Neural crest cell (in vitro differentiated cells): ENCODE measurements around the gene LRRIQ4. TPM values are rescaled to one million over a fixed set of nuclear protein-coding genes. Genes with fewer than 3 reads are reported as not detected.
A peak's percentile ranks its signal among the peaks of the same experiment; 100 is the strongest.

Experiments
- DNase-seq: peaks from one replicate; pipeline ENCODE4 v3.0.0; 2021; ENCODE audit warnings: low read depth, mixed read lengths, low spot score
- H3K27ac Mint-ChIP-seq: one replicate; pipeline ENCODE4 v1.8.0; 2021; ENCODE audit warnings: mild to moderate bottlenecking, mixed read lengths; ENCODE audit not compliant: unreplicated experiment
- H3K27me3 Mint-ChIP-seq: 2 replicates; pipeline ENCODE4 v1.8.0; 2021; ENCODE audit warnings: low read depth, mild to moderate bottlenecking, mixed read lengths
- H3K36me3 Mint-ChIP-seq: 2 replicates; pipeline ENCODE4 v1.8.0; 2021; ENCODE audit warnings: low read depth, mild to moderate bottlenecking, mixed read lengths
- H3K4me1 Mint-ChIP-seq: 2 replicates; pipeline ENCODE4 v1.8.0; 2021; ENCODE audit warnings: mixed read lengths
- H3K4me3 Mint-ChIP-seq: one replicate; pipeline ENCODE4 v1.8.0; 2021; ENCODE audit warnings: mild to moderate bottlenecking, mixed read lengths
- H3K9me3 Mint-ChIP-seq: 2 replicates; pipeline ENCODE4 v1.8.0; 2021; ENCODE audit warnings: mixed read lengths
- total RNA-seq: library from RNA; stranded (reverse); gene quantifications from 2 replicates; pipeline ENCODE4 v1.2.1, GENCODE V29; 2021
- TF ChIP-seq, protein P1 (sequence below): fragments of 200-600 bp; sonication (generic); conservative IDR thresholded peaks from 2 replicates; pipeline ENCODE4 v1.5.0; 2021; ENCODE audit warnings: antibody characterized with exemption, mild to moderate bottlenecking

The LRRIQ4 gene
- total RNA-seq, 1 donor from 2014 or later = 0.12 TPM

DNA sequence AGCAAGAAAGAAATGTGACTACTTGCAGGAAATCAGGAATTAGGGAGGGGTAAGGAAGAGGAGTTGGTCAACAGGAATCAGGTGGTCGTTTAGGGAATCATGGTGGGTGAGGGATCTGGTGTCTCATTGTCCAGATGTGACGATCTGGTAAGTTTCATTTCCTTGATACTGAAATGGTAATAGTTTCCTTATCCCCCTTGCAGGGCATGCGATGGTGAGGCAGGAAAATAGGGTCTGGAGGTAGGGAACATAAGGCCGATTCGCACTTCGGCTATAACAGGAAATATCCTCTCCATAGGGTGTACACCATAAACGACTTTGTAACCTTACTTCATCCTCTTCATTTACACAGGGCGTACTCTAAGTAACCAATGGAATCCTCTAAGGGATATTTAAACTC, 608 bp downstream of the LRRIQ4 start:
- H3K4me3 Mint-ChIP-seq = peak overlapping the region; percentile 97
- TF ChIP-seq, protein P1, sequence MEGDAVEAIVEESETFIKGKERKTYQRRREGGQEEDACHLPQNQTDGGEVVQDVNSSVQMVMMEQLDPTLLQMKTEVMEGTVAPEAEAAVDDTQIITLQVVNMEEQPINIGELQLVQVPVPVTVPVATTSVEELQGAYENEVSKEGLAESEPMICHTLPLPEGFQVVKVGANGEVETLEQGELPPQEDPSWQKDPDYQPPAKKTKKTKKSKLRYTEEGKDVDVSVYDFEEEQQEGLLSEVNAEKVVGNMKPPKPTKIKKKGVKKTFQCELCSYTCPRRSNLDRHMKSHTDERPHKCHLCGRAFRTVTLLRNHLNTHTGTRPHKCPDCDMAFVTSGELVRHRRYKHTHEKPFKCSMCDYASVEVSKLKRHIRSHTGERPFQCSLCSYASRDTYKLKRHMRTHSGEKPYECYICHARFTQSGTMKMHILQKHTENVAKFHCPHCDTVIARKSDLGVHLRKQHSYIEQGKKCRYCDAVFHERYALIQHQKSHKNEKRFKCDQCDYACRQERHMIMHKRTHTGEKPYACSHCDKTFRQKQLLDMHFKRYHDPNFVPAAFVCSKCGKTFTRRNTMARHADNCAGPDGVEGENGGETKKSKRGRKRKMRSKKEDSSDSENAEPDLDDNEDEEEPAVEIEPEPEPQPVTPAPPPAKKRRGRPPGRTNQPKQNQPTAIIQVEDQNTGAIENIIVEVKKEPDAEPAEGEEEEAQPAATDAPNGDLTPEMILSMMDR = no peak
- H3K36me3 Mint-ChIP-seq = peaks cover 11% of the 10 kb centered on the region
- peaks cover 11% of the 10 kb centered on the region for H3K9me3 Mint-ChIP-seq
- no peaks in the 10 kb centered on the region for H3K27me3 Mint-ChIP-seq
- peaks cover 28% of the 10 kb centered on the region for H3K4me1 Mint-ChIP-seq
- peak overlapping the region; percentile 87 for H3K27ac Mint-ChIP-seq
- DNase-seq = no peak

DNA sequence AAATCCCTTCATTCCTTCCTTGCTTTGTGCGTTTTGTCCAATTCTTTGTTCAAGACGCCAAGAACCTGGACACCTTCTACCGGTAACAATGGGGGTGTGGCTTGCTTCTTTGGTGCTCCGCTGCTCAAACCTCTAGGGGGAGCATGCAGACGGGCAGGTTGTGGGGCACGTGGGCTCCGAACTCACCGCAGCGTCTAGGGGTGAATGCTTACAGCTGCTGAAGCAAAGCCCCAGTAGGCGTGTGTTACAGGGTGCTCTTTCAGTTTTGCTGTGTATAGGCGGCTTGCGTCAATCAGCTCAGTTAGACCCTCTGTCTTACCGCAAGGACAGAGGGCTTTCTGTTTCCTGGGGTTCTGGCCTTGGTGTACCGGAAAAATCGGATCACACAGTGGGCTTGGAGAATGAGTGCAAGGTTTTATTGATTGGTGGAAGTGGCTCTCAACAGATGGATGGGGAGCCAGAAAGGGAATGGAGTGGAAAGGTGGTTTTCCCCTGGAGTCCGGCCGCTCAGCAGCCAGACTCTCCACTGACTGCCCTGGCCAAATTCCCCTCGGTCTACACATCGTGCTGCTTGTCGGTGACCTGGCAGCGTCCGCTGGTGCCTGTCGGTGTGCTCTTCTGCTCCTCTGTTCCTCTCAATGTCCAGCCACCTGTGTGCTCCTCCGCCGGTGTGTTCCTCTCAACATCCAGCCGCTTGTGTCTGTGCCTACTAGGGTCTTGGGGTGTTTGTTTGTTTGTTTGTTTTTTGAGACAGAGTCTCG, 1.3 kb downstream of the LRRIQ4 start:
- Mint-ChIP-seq H3K4me1 (peaks cover 28% of the 10 kb centered on the region), H3K9me3 (peaks cover 11% of the 10 kb centered on the region), H3K27ac (peak overlapping the region; percentile 39), H3K36me3 (peaks cover 10% of the 10 kb centered on the region), H3K27me3 (no peaks in the 10 kb centered on the region), H3K4me3 (peak overlapping the region; percentile 97)
- no peak for DNase-seq
- TF ChIP-seq, protein P1 = peak; percentile 42

DNA sequence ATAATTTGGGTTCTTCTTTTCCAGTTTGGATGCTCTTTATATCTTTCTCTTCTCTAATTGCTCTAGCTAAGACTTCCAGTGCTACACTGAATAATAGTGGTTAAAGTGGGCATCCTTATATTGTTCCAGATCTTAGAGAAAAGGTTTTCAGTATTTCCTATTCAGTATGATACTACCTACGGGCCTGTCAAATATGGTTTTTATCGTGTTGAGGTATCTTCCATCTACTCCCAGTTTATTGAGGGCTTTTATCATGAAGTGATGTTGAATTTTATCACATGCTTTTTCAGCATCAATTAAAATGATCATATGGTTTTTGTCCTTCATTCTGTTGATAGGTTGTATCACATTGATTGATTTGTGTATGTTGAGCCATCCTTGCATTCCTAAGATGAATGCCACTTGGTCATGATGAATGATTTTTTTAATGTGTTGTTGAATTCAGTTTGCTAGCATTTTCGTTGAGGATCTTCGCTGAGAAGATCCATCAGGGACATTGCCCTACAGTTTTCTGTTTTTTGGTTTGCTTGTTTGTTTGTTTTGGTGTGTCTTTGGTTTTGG, 3.0 kb downstream of the LRRIQ4 start:
- no peak overlapping the region for H3K27ac Mint-ChIP-seq
- no peaks in the 10 kb centered on the region for H3K27me3 Mint-ChIP-seq

DNA sequence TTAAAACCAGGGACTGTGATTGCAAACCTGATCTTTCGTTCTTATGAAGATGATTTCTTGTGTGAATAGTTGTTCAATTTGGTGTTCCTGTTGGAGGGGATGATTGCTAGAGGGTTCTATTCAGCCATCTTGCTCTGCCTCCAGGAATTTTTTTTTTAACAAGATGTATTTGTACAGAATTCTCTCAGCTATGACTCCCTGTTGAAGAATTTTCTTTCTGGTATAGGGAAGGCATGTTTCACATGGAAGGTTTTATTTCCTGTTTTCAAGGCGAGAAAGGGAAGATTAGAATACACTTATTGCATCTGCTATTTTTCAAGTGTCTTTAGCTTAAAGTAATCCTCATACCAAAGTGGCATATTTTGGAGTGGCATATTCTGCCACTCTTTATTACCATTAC, 5.6 kb downstream of the LRRIQ4 start:
- peaks cover 7% of the 10 kb centered on the region for H3K9me3 Mint-ChIP-seq
- TF ChIP-seq, protein P1 = no peak
- no peak for DNase-seq
- H3K36me3 Mint-ChIP-seq = peaks cover 6% of the 10 kb centered on the region
- no peaks in the 10 kb centered on the region for H3K27me3 Mint-ChIP-seq
- no peak overlapping the region for H3K27ac Mint-ChIP-seq
- H3K4me3 Mint-ChIP-seq = no peak overlapping the region
- H3K4me1 Mint-ChIP-seq = peaks cover 5% of the 10 kb centered on the region

More for the DNA sequence above, 3.0 kb downstream of the LRRIQ4 start:
- Mint-ChIP-seq H3K4me1 (peaks cover 24% of the 10 kb centered on the region), H3K4me3 (no peak overlapping the region), H3K36me3 (peaks cover 10% of the 10 kb centered on the region), H3K9me3 (peaks cover 11% of the 10 kb centered on the region)
- TF ChIP-seq, protein P1 = no peak
- DNase-seq = no peak

DNA sequence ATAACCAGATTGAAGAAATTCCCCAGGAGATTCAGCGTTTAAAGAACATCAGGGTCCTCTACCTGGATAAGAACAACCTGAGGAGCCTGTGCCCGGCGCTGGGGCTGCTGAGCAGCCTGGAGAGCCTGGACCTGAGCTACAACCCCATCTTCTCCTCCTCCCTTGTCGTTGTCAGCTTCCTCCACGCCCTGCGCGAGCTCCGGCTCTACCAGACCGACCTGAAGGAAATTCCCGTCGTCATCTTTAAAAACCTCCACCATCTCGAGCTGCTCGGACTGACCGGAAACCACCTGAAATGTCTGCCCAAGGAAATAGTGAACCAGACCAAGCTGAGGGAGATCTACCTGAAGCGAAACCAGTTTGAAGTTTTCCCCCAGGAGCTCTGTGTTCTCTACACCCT, 9.4 kb downstream of the LRRIQ4 start:
- H3K9me3 Mint-ChIP-seq = no peaks in the 10 kb centered on the region
- H3K27ac Mint-ChIP-seq = no peak overlapping the region
- TF ChIP-seq, protein P1 = no peak
- no peak for DNase-seq
- no peak overlapping the region for H3K4me3 Mint-ChIP-seq
- no peaks in the 10 kb centered on the region for H3K4me1 Mint-ChIP-seq
- no peaks in the 10 kb centered on the region for H3K36me3 Mint-ChIP-seq
- no peaks in the 10 kb centered on the region for H3K27me3 Mint-ChIP-seq
